Right lobe of liver (tissue), 6 donors: ENCODE measurements around the gene F10. TPM values are rescaled to one million over a fixed set of nuclear protein-coding genes. Genes with fewer than 3 reads are reported as not detected.
"Not testable (repeated sequence)": the region's sequence is repeated elsewhere in the genome, so short reads cannot be mapped to it uniquely, and the experiment has no call there.

Source experiments
- ATAC-seq, 4 donors: fragments of 200-7000 bp; cut with Tn5 transposase; one replicate each; pipeline ENCODE4 v1.9.1; 2020; ENCODE audit warnings: mild to moderate bottlenecking in 4 of 4, moderate library complexity in 4 of 4
- DNase-seq, 3 donors: peaks; one replicate each; pipeline ENCODE4 v3.0.0-alpha.2; 2020
- H3K27ac ChIP-seq, 3 donors: fragments of 200-600 bp; one replicate each; pipeline ENCODE4 v1.8.0; 2022
- H3K27me3 ChIP-seq, 2 donors: fragments of 200-600 bp; one replicate each; pipeline ENCODE4 v1.8.0; 2022
- H3K36me3 ChIP-seq, 4 donors: fragments of 200-600 bp; sonication (generic) in 1 of 4; one replicate each; pipeline versions ENCODE4 v1.5.1 to v1.8.0; 2017 to 2022; ENCODE audit warnings: control low read depth in 1 of 4
- H3K4me1 ChIP-seq, 4 donors: fragments of 200-600 bp; sonication (generic) in 1 of 4; one replicate each; pipeline versions ENCODE4 v1.5.1 to v1.8.0; 2017 to 2022; ENCODE audit warnings: control low read depth in 1 of 4
- H3K4me3 ChIP-seq, 3 donors: fragments of 200-600 bp; one replicate each; pipeline ENCODE4 v1.8.0; 2022
- H3K9me3 ChIP-seq, 4 donors: fragments of 200-600 bp; sonication (generic) in 1 of 4; one replicate each; pipeline versions ENCODE4 v1.5.1 to v1.8.0; 2017 to 2022; ENCODE audit warnings: control low read depth in 1 of 4
- POLR2A ChIP-seq: fragments of 450-650 bp; IDR thresholded peaks from one replicate; pipeline ENCODE4 v1.6.1; 2017; ENCODE audit warnings: antibody characterized with exemption, mild to moderate bottlenecking
- WGBS: methylation state at CpG from one replicate; pipeline ENCODE4 v1.1.6; 2018; ENCODE audit warnings: low coverage, low lambda C conversion rate; ENCODE audit not compliant: insufficient coverage; ENCODE audit errors: missing lambda C conversion rate; 5-methylcytosine and 5-hydroxymethylcytosine counted together
- intact Hi-C, 2 donors: fragments of 100-400 bp; cut with DNase I; formaldehyde crosslinking; loops; one replicate each; pipeline versions ENCODE4 v1.11.2 to v1.14.1; 2022
- total RNA-seq, 6 experiments: library from RNA; depleted of rRNA in 2 of 6; stranded (reverse); fragments of >200 nt in 2 of 6; fragmentation: NEBNext Ultra II Directional in 3 of 6; extraction: Animal tissue kit (Norgen Biotek cat#: 25700) in 3 of 6; gene quantifications; one replicate each; pipeline versions ENCODE4 v1.1.0 to v1.2.4, GENCODE V29; 2016 to 2023
- TF ChIP-seq, protein P1 (sequence below), 4 donors: fragments of 200-600 bp in 3 of 4; fragments of 450-650 bp in 1 of 4; IDR thresholded peaks; one replicate each; pipeline versions ENCODE4 v1.5.1 to v1.8.0; 2016 to 2022; ENCODE audit warnings: antibody characterized with exemption in 4 of 4, mild to moderate bottlenecking in 2 of 4
- donor health status: DM: no; HTN: yes; CAD: no.
- donor health status: DM: no; HTN: no; CAD: no.
- donor health status: DM: no; HTN: no; CAD: no.
- donor health status: DM: no; HTN: yes; CAD: no.
- donor health status: DM: no; HTN: yes; CAD: no.

Gene F10
- total RNA-seq, 6 experiments from 2014 or later, result 108 to 157 (median 132) TPM

DNA sequence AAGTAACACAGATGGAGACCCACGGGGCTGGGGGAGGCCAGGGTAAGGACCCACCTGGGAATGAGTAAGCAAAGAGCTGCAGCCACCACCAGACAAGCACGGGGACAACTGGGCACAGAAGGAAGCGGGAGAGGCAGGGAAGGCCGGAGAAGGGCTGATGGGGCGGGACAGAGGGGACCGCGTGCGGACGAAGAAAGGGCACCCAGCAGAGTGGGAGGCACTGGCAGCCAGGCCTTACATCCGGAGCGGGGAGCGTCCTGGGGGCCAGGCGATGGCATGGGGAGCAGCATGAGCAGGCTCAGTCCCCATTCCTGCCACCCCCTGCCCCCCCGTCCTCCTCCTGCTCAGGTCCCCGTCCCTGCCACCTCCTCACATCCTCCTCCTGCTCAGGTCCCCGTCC is 38.8 kb downstream of the F10 start:
- TF ChIP-seq, protein P1, sequence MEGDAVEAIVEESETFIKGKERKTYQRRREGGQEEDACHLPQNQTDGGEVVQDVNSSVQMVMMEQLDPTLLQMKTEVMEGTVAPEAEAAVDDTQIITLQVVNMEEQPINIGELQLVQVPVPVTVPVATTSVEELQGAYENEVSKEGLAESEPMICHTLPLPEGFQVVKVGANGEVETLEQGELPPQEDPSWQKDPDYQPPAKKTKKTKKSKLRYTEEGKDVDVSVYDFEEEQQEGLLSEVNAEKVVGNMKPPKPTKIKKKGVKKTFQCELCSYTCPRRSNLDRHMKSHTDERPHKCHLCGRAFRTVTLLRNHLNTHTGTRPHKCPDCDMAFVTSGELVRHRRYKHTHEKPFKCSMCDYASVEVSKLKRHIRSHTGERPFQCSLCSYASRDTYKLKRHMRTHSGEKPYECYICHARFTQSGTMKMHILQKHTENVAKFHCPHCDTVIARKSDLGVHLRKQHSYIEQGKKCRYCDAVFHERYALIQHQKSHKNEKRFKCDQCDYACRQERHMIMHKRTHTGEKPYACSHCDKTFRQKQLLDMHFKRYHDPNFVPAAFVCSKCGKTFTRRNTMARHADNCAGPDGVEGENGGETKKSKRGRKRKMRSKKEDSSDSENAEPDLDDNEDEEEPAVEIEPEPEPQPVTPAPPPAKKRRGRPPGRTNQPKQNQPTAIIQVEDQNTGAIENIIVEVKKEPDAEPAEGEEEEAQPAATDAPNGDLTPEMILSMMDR (IDR thresholded peaks at IDR 0.05), result no peak
- TF ChIP-seq POLR2A, result no peak
- DNase-seq, result no peak
- Histone ChIP-seq H3K36me3 (peaks cover 0 to 25% (median 2%) of the 10 kb centered on the region in 4 donors), H3K4me1 (peaks cover 0 to 6% (median 0%) of the 10 kb centered on the region in 4 donors), H3K9me3 (no peaks in the 10 kb centered on the region), H3K4me3 (no peak overlapping the region), H3K27ac (no peak overlapping the region), H3K27me3 (no peaks in the 10 kb centered on the region)
- WGBS, result 45% methylated on average over 3 of the region's 16 CpGs
- no peak for ATAC-seq
- intact Hi-C loops, result no loop called here

DNA sequence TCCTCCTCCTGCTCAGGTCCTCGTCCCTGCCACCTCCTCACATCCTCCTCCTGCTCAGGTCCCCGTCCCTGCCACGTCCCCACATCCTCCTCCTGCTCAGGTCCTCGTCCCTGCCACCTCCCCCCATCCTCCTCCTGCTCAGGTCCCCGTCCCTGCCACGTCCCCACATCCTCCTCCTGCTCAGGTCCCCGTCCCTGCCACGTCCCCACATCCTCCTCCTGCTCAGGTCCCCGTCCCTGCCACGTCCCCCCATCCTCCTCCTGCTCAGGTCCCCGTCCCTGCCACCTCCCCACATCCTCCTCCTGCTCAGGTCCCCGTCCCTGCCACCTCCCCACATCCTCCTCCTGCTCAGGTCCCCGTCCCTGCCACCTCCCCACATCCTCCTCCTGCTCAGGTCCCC is 39.4 kb downstream of the F10 start:
- H3K4me3 ChIP-seq, DNase-seq, H3K9me3 ChIP-seq, H3K27ac ChIP-seq, intact Hi-C loops, ATAC-seq, H3K27me3 ChIP-seq, H3K4me1 ChIP-seq: not testable (repeated sequence)
- 5% methylated on average over 9 of the region's 13 CpGs for WGBS
- peaks cover 0 to 25% (median 2%) of the 10 kb centered on the region in 4 donors for H3K36me3 ChIP-seq

DNA sequence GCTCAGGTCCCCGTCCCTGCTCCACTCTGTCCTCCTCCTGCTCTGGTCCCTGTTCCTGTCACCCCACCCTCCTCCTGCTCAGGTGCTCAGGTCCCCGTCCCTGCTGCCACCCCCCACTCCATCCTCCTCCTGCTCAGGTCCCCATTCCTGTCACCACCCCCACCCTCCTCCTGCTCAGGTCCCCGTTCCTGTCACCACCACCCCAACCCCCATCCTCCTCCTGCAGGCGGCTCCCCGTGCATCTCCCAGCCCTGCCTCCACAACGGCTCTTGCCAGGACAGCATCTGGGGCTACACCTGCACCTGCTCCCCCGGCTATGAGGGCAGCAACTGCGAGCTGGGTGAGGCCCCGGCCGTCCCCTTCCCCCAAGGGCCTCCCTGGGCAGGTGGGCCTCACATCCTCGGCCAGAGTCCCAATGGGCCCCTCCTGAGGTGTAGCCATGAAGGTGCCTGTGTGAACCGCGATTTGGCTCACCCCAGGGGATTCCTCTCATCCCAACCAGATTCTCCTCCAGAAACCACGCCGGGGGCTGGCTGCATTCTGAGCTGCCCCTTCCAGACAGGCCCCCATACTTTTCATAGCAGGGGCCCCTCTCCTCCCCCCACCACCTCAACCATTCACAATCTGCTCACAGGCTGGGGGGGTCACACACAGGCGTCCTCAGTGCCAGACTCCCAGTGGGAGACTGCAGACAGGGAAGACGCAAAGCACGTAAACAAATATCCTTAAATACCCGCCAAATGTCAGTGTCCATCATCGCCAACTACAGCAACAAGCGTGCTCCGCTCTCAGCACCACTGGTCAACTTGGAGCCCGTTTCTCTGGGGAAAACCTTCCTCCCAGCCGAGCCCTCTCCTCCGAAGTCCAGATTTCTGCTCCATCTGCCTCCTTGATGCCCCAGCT is 40.4 kb downstream of the F10 start:
- WGBS, result 43% methylated on average over 16 of the region's 25 CpGs
- no peaks in the 10 kb centered on the region for H3K9me3 ChIP-seq
- ATAC-seq (no peak), DNase-seq (no peak)
- intact Hi-C loops, result no loop called here
- H3K27me3 ChIP-seq, result no peaks in the 10 kb centered on the region
- TF ChIP-seq, protein P1 (IDR thresholded peaks at IDR 0.05), result no peak
- no peak for TF ChIP-seq POLR2A
- peaks cover 0 to 29% (median 2%) of the 10 kb centered on the region in 4 donors for H3K36me3 ChIP-seq
- H3K27ac ChIP-seq, result no peak overlapping the region
- peaks cover 0 to 6% (median 0%) of the 10 kb centered on the region in 4 donors for H3K4me1 ChIP-seq
- no peak overlapping the region for H3K4me3 ChIP-seq

DNA sequence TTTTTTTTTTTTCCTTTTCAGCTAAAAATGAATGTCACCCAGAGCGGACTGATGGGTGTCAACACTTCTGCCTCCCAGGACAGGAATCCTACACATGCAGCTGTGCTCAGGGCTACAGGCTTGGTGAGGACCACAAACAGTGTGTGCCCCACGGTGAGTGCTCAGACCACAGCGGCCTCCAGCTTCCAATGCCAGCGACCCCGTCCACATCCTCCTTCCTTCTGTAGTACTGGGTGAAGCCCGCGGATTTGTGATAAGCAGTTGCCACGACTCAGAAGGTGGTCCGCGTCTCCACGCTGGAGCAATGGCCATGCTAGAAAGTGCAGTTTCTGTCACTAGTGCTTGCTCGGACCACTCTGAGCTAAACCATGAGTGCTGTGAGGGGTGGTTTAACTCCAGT is 41.9 kb downstream of the F10 start:
- Histone ChIP-seq H3K36me3 (peaks cover 0 to 31% (median 2%) of the 10 kb centered on the region in 4 donors), H3K9me3 (no peaks in the 10 kb centered on the region), H3K27ac (no peak overlapping the region), H3K27me3 (no peaks in the 10 kb centered on the region), H3K4me3 (no peak overlapping the region), H3K4me1 (peaks cover 0 to 3% (median 0%) of the 10 kb centered on the region in 4 donors)
- DNase-seq, result no peak
- WGBS, result 73% methylated on average over 4 of the region's 12 CpGs
- TF ChIP-seq, protein P1 (IDR thresholded peaks at IDR 0.05), result no peak
- no peak for TF ChIP-seq POLR2A
- intact Hi-C loops, result no loop called here
- ATAC-seq, result no peak

DNA sequence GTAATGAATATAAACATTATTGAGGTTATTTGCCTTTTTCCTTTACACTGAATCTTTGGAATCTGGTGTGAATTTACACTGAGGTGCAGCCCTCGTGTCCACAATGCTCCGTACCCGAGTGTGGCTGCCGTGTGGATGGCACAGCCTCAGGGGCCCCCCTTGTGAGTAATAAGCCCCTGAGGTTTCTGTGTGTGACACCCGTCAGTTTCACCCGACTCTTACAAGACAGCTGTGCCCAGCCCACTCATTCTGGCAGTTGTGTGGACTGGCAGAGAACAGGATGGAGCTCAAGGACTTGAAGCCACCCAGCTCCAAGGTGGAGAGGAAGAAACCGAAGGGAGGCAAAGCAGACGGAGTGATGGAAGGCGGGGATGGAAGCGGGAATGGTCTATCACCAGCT is 43.7 kb downstream of the F10 start:
- WGBS, result 78% methylated on average over 9 of the region's 10 CpGs

More for the DNA sequence above, 43.7 kb downstream of the F10 start:
- H3K4me3 ChIP-seq, result no peak overlapping the region
- H3K27me3 ChIP-seq, result no peaks in the 10 kb centered on the region
- H3K27ac ChIP-seq, result no peak overlapping the region
- peaks cover 0 to 29% (median under 1%) of the 10 kb centered on the region in 4 donors for H3K36me3 ChIP-seq
- no peaks in the 10 kb centered on the region for H3K4me1 ChIP-seq
- intact Hi-C loops, result no loop called here
- no peak for ATAC-seq
- DNase-seq, result no peak
- TF ChIP-seq POLR2A, result no peak
- TF ChIP-seq, protein P1 (IDR thresholded peaks at IDR 0.05), result no peak
- no peaks in the 10 kb centered on the region for H3K9me3 ChIP-seq
